IMR-90 (cell line): ENCODE data around the gene HYPK. TPM values are rescaled to one million over a fixed set of nuclear protein-coding genes. Genes with fewer than 3 reads are reported as not detected.

Experiments
- ATAC-seq: fragments of 200-7000 bp; cut with Tn5 transposase; 2 replicates; pipeline ENCODE4 v1.9.1; 2020; ENCODE audit warnings: low read depth, mild to moderate bottlenecking, moderate library complexity
- BruUV-seq: library from RNA; stranded (reverse); fragments of 400-500 nt; replicated peaks from 2 replicates; lab custom pipeline; 2021; lab: Mats Ljungman, UMichigan
- CTCF ChIA-PET: fragments of 300-600 bp; formaldehyde crosslinking; extraction: SDS; loops from one replicate; lab custom pipeline; 2021; ENCODE audit warnings: antibody characterized with exemption; lab: Yijun Ruan, JAX
- POLR2A ChIA-PET: fragments of 300-600 bp; sonication (Branson Sonifier 250); formaldehyde crosslinking; loops from one replicate; lab custom pipeline; 2022; ENCODE audit warnings: antibody characterized with exemption; ENCODE audit not compliant: unreplicated experiment; lab: Charles Lee
- DNase-seq: peaks from one replicate; pipeline ENCODE4 v3.0.0; 2013
- H2AFZ ChIP-seq: replicated peaks from 2 replicates; pipeline ENCODE3; 2013; ENCODE audit warnings: low read length, mild to moderate bottlenecking; ENCODE audit not compliant: poor library complexity
- H2AK5ac ChIP-seq: 2 replicates; pipeline ENCODE4 v1.6.1; 2013; ENCODE audit warnings: low read depth, low read length, inconsistent platforms
- H2AK9ac ChIP-seq: replicated peaks from 2 replicates; pipeline ENCODE3; 2013; ENCODE audit warnings: mild to moderate bottlenecking, low read depth, low read length, moderate library complexity; ENCODE audit not compliant: poor library complexity
- H2BK120ac ChIP-seq: 2 replicates; pipeline ENCODE4 v1.6.1; 2013; ENCODE audit warnings: low read depth, low read length, inconsistent platforms
- H2BK15ac ChIP-seq: 3 replicates; pipeline ENCODE4 v1.6.1; 2013; ENCODE audit warnings: low read depth, low read length, inconsistent platforms
- H2BK20ac ChIP-seq: 2 replicates; pipeline ENCODE4 v1.6.1; 2013; ENCODE audit warnings: low read depth, mild to moderate bottlenecking, inconsistent platforms, low read length, moderate library complexity
- H2BK5ac ChIP-seq: 2 replicates; pipeline ENCODE4 v1.6.1; 2013; ENCODE audit warnings: mild to moderate bottlenecking, low read depth, low read length, inconsistent platforms; ENCODE audit not compliant: poor library complexity, severe bottlenecking
- H3K14ac ChIP-seq: replicated peaks from 2 replicates; pipeline ENCODE4 v1.6.1; 2013; ENCODE audit warnings: low read depth, low read length, inconsistent platforms
- H3K18ac ChIP-seq: 2 replicates; pipeline ENCODE4 v1.6.1; 2013; ENCODE audit warnings: low read depth, low read length, control low read depth
- H3K23ac ChIP-seq: 2 replicates; pipeline ENCODE4 v1.6.1; 2013; ENCODE audit warnings: low read depth, low read length, inconsistent platforms
- H3K27ac ChIP-seq: 2 replicates; pipeline ENCODE4 v1.5.1; 2013; ENCODE audit warnings: mild to moderate bottlenecking, control low read depth, low read length; ENCODE audit not compliant: insufficient read depth
- H3K27me3 ChIP-seq: 2 replicates; pipeline ENCODE4 v1.6.1; 2013; ENCODE audit warnings: low read length; ENCODE audit not compliant: control insufficient read depth, insufficient read depth
- H3K36me3 ChIP-seq: 2 replicates; pipeline ENCODE4 v1.6.1; 2013; ENCODE audit warnings: low read length, mixed read lengths; ENCODE audit not compliant: control insufficient read depth, insufficient read depth
- H3K4ac ChIP-seq: 2 replicates; pipeline ENCODE4 v1.6.1; 2013; ENCODE audit warnings: low read depth, low read length, inconsistent platforms
- H3K4me1 ChIP-seq: 2 replicates; pipeline ENCODE4 v1.6.1; 2013; ENCODE audit warnings: low read length, mixed read lengths; ENCODE audit not compliant: control insufficient read depth, insufficient read depth
- H3K4me2 ChIP-seq: 2 replicates; pipeline ENCODE4 v1.6.1; 2013; ENCODE audit warnings: low read depth, mild to moderate bottlenecking, control low read depth, low read length, moderate library complexity
- H3K4me3 ChIP-seq: 2 replicates; pipeline ENCODE4 v1.5.1; 2013; ENCODE audit warnings: low read depth, mild to moderate bottlenecking, control low read depth, low read length, moderate library complexity; ENCODE audit not compliant: insufficient read depth
- H3K56ac ChIP-seq: 2 replicates; pipeline ENCODE4 v1.6.1; 2013; ENCODE audit warnings: low read length, inconsistent platforms; ENCODE audit not compliant: insufficient read depth; ENCODE audit errors: extremely low read depth
- H3K79me1 ChIP-seq, 2 experiments: 2 replicates each; pipeline ENCODE4 v1.6.1; 2013; ENCODE audit warnings: low read length in 2 of 2, inconsistent platforms in 1 of 2, low read depth in 1 of 2
- H3K9ac ChIP-seq: 2 replicates; pipeline ENCODE4 v1.6.1; 2013; ENCODE audit warnings: low read depth, low read length, control low read depth
- H3K9me1 ChIP-seq: 2 replicates; pipeline ENCODE4 v1.6.1; 2013; ENCODE audit warnings: low read length, inconsistent platforms; ENCODE audit not compliant: insufficient read depth
- H3K9me3 ChIP-seq: 2 replicates; pipeline ENCODE4 v1.6.1; 2013; ENCODE audit warnings: low read length; ENCODE audit not compliant: control insufficient read depth, insufficient read depth
- H4K20me1 ChIP-seq: 2 replicates; pipeline ENCODE4 v1.6.1; 2013; ENCODE audit warnings: low read length, inconsistent platforms; ENCODE audit not compliant: insufficient read depth
- H4K5ac ChIP-seq: 2 replicates; pipeline ENCODE4 v1.6.1; 2013; ENCODE audit warnings: mild to moderate bottlenecking, low read depth, low read length, control low read depth
- H4K8ac ChIP-seq, 2 experiments: 2 replicates each; pipeline ENCODE4 v1.6.1; 2013; ENCODE audit warnings: low read depth in 2 of 2, low read length in 2 of 2, control low read depth in 1 of 2, inconsistent platforms in 1 of 2
- H4K91ac ChIP-seq: 2 replicates; pipeline ENCODE4 v1.6.1; 2013; ENCODE audit warnings: low read depth, low read length, inconsistent platforms; ENCODE audit not compliant: insufficient read depth
- BHLHE40 ChIP-seq: fragments of 150-350 bp; IDR thresholded peaks from 2 replicates; pipeline ENCODE4 v1.6.1; 2016; ENCODE audit warnings: mild to moderate bottlenecking, low read depth, low read length
- CEBPB ChIP-seq: IDR thresholded peaks from 2 replicates; pipeline ENCODE4 v1.6.1; 2012; ENCODE audit warnings: low read depth, low read length, improper control_type of control experiment
- CHD1 ChIP-seq: IDR thresholded peaks from 2 replicates; pipeline ENCODE4 v1.6.1; 2012; ENCODE audit warnings: low read depth, low read length, improper control_type of control experiment
- CTCF ChIP-seq: conservative IDR thresholded peaks from 2 replicates; pipeline ENCODE4 v1.5.1; 2012; ENCODE audit warnings: mild to moderate bottlenecking, low read depth, low read length, improper control_type of control experiment
- ELK1 ChIP-seq: fragments of 150-350 bp; IDR thresholded peaks from 2 replicates; pipeline ENCODE4 v1.6.1; 2016; ENCODE audit warnings: low read depth, mild to moderate bottlenecking, low read length, moderate library complexity, borderline replicate concordance
- FOS ChIP-seq: fragments of 150-350 bp; IDR thresholded peaks from 2 replicates; pipeline ENCODE4 v1.6.1; 2016; ENCODE audit warnings: low read depth, low read length
- MAFK ChIP-seq: IDR thresholded peaks from 2 replicates; pipeline ENCODE4 v1.6.1; 2012; ENCODE audit warnings: low read depth, low read length, improper control_type of control experiment
- MAZ ChIP-seq: IDR thresholded peaks from 2 replicates; pipeline ENCODE4 v1.6.1; 2012; ENCODE audit warnings: low read depth, mild to moderate bottlenecking, low read length, improper control_type of control experiment, moderate library complexity, borderline replicate concordance
- MXI1 ChIP-seq: IDR thresholded peaks from 2 replicates; pipeline ENCODE4 v1.6.1; 2012; ENCODE audit warnings: low read depth, mild to moderate bottlenecking, low read length, moderate library complexity, borderline replicate concordance
- NFE2L2 ChIP-seq: fragments of 150-350 bp; IDR thresholded peaks from 2 replicates; pipeline ENCODE4 v1.6.1; 2016; ENCODE audit warnings: low read depth, mild to moderate bottlenecking, low read length
- RAD21 ChIP-seq: IDR thresholded peaks from 2 replicates; pipeline ENCODE4 v1.6.1; 2012; ENCODE audit warnings: low read length, improper control_type of control experiment
- RFX5 ChIP-seq: IDR thresholded peaks from 2 replicates; pipeline ENCODE4 v1.8.0; 2012; ENCODE audit warnings: low read depth, mild to moderate bottlenecking, low read length, moderate library complexity
- SMC3 ChIP-seq: fragments of 150-350 bp; IDR thresholded peaks from 2 replicates; pipeline ENCODE4 v1.6.1; 2016; ENCODE audit warnings: low read depth, mild to moderate bottlenecking, antibody characterized with exemption, low read length, moderate library complexity
- WGBS, 2 experiments: methylation state at CpG; one replicate each; pipeline versions ENCODE4 v1.1.5 to v1.1.7; 2013; ENCODE audit warnings: missing lambda C conversion rate in 2 of 2; ENCODE audit not compliant: insufficient read length in 1 of 2; ENCODE audit errors: extremely low coverage in 2 of 2; 5-methylcytosine and 5-hydroxymethylcytosine counted together
- dilution Hi-C: fragments of 300-500 bp; cut with HindIII; formaldehyde crosslinking; loops from one replicate; pipeline ENCODE4 v1.14.3; 2018; ENCODE audit warnings: low sequenced_read_pairs; ENCODE audit not compliant: unreplicated experiment
- in situ Hi-C: fragments of 300-500 bp; cut with MboI; formaldehyde crosslinking; loops from 3 replicates; pipeline ENCODE4 v1.14.3; 2019; ENCODE audit warnings: low sequenced_read_pairs, inconsistent platforms, mixed read lengths
- intact Hi-C: fragments of 100-400 bp; cut with micrococcal nuclease; formaldehyde crosslinking; loops from 2 replicates; pipeline ENCODE4 v1.10.0; 2022
- polyA plus RNA-seq, 3 experiments: library from polyadenylated mRNA; depleted of rRNA; stranded (reverse); fragments of >200 nt; gene quantifications; 2 replicates each; pipeline ENCODE4 v1.2.3, GENCODE V29; 2012; ENCODE audit warnings: low replicate concordance in 1 of 3
- total RNA-seq: library from RNA; depleted of rRNA; stranded (reverse); fragments of >200 nt; gene quantifications from 2 replicates; pipeline ENCODE4 v1.2.3, GENCODE V29; 2012
- TF ChIP-seq, protein P1 (sequence below): fragments of 150-350 bp; IDR thresholded peaks from 2 replicates; pipeline ENCODE4 v1.6.1; 2017; ENCODE audit warnings: mild to moderate bottlenecking, antibody characterized with exemption, low read length, low read depth

Gene HYPK
- total and polyA plus RNA-seq, 2 of the 4 experiments (the other 2 are of a cell fraction), result 1.4 to 9.1 TPM

DNA sequence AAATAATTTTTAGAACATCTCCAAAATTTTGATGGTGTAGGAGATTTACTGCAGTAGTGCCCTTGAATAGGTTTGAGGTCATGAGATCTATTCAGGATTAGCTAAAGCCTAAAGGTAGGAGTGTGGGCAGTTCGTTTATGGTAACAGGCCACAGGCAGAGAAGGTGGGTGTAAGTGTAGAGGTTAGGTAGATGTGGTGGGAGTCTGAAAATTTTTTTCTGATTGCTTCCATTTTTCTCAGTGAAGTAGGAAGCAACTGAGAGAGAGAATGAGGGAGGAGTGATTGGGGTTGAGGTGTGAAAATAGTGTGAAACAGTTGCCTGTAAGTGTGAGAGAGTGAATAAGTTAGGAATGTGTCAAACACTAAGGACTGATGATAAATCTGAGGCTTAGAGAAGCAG lies 21.4 kb upstream of the HYPK start:
- no peak overlapping the region for H3K56ac ChIP-seq
- no peak overlapping the region for H2BK120ac ChIP-seq
- H3K18ac ChIP-seq, result no peak overlapping the region
- no peaks in the 10 kb centered on the region for H3K27me3 ChIP-seq
- no peak overlapping the region for H4K8ac ChIP-seq
- BruUV-seq, result no TSS peak
- 0 out of 2 replicates have a peak, but pooled peaks cover 4% of the 10 kb centered on the region for H3K9me1 ChIP-seq
- ATAC-seq (no peak), DNase-seq (no peak)
- no peak overlapping the region for H3K4me3 ChIP-seq
- peaks cover 5% of the 10 kb centered on the region; the same call in 1 of the 2 replicates for H3K4me1 ChIP-seq
- H3K9ac ChIP-seq, result no peak overlapping the region
- no CpG with 5 or more reads among the region's 1 CpG for WGBS, 2 experiments
- no peak overlapping the region for H3K14ac ChIP-seq
- TF ChIP-seq MAFK, result no peak
- no peak for TF ChIP-seq BHLHE40
- no peak for TF ChIP-seq CHD1
- TF ChIP-seq RFX5, result no peak
- no peak for TF ChIP-seq FOS
- TF ChIP-seq MAZ, result no peak
- TF ChIP-seq CTCF, result no peak
- TF ChIP-seq, protein P1, sequence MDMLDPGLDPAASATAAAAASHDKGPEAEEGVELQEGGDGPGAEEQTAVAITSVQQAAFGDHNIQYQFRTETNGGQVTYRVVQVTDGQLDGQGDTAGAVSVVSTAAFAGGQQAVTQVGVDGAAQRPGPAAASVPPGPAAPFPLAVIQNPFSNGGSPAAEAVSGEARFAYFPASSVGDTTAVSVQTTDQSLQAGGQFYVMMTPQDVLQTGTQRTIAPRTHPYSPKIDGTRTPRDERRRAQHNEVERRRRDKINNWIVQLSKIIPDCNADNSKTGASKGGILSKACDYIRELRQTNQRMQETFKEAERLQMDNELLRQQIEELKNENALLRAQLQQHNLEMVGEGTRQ, result no peak
- no peak for TF ChIP-seq MXI1
- no peak for TF ChIP-seq NFE2L2
- no peak for TF ChIP-seq RAD21
- no peak for TF ChIP-seq CEBPB
- TF ChIP-seq ELK1, result no peak
- no peak for TF ChIP-seq SMC3
- H3K23ac ChIP-seq, result no peak overlapping the region
- H3K4me2 ChIP-seq, result no peak overlapping the region
- ChIA-PET POLR2A (no interaction called here), CTCF (no interaction called here)
- in situ Hi-C loops, result no loop called here
- H2AK9ac ChIP-seq, result no peak overlapping the region
- H4K5ac ChIP-seq, result no peak overlapping the region
- intact Hi-C loops, result loop anchor here (10.0 kb wide), 1 partner anchor 264 kb away; the partner anchor contains the start of gene MAP1A
- peaks cover 3% of the 10 kb centered on the region; the same call in 1 of the 2 replicates for H3K36me3 ChIP-seq
- H3K9me3 ChIP-seq, result no peaks in the 10 kb centered on the region
- no peaks in the 10 kb centered on the region; the same call in 1 of the 2 replicates for H4K20me1 ChIP-seq
- H2AK5ac ChIP-seq, result no peak overlapping the region
- no peak overlapping the region for H2AFZ ChIP-seq
- H4K91ac ChIP-seq, result no peak overlapping the region
- no peak overlapping the region for H3K27ac ChIP-seq
- no peak overlapping the region for H2BK20ac ChIP-seq
- H2BK5ac ChIP-seq, result no peak overlapping the region
- no peak overlapping the region for H3K4ac ChIP-seq
- dilution Hi-C loops, result no loop called here
- no peak overlapping the region for H2BK15ac ChIP-seq
- H3K79me1 ChIP-seq, result peaks cover 0 to 6% of the 10 kb centered on the region in 2 experiments; a peak in 1 of 4 replicates
